SKM-1 (cell line): Measurements from ENCODE around the gene HTN1.
"Not testable (repeated sequence)": the region's sequence is repeated elsewhere in the genome, so short reads cannot be mapped to it uniquely, and the experiment has no call there.

Source experiments
- DNase-seq: peaks from one replicate; lab custom pipeline; 2025; ENCODE audit not compliant: unreplicated experiment; lab: John Stamatoyannopoulos, UW

The HTN1 gene

DNA sequence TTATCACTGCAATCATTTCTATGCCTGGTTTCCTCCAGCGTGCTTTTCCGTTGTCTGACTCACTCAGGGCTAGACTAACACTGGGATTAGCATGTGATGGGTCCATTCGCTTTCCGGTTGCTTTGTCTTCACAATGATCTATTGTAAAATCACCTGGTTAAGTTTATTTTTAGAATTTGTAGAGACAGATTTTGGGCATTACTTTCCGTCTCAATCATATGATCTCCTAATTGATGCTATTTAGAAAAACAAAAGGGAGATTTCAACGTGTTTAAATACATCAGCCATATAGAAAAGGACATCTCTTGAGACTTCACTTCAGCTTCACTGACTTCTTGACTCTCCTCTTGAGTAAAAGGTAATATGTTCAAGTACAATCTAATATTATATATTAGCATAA lies at the start of gene HTN1:
Gene HTN1 (plus strand): TSS at position 301 of the 400 bp plus-strand sequence. CDS start 2,639 bp downstream, outside the sequence.
- DNase-seq, result not testable (repeated sequence)

DNA sequence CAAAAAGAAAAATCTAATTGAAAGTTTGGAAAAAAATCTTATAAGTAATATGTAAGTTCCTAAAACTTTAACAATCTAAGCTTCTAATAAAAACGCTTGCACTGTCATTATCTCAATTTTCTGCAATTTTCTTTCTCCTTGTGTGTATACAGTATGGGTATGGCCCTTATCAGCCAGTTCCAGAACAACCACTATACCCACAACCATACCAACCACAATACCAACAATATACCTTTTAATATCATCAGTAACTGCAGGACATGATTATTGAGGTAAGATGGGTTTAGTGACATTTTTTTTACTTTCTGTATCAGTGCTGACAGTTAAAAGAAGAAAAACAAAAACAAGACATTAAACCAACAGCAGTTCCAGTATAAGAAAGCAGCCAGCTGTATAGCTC lies 49.5 kb upstream of the HTN1 start:
- DNase-seq, result no peak

DNA sequence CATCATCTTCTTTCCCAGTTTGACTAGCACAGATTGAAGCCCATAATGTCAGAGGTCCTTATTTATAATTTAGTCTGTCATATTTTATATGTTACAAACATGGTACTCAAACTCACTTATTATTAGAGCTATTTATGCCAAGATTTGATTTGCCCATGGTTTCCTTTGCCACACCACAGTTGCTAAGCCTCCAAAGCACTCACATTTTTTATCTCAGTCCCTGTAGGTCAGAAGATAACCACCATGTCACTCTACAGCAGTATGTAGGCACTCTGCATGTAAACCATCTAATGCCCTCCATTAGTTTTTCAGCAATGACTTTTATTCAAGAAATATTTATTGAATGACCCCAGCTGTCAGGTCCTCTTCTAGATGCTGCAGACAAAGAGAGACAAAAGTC lies 47.7 kb upstream of the HTN1 start:
- no peak for DNase-seq

DNA sequence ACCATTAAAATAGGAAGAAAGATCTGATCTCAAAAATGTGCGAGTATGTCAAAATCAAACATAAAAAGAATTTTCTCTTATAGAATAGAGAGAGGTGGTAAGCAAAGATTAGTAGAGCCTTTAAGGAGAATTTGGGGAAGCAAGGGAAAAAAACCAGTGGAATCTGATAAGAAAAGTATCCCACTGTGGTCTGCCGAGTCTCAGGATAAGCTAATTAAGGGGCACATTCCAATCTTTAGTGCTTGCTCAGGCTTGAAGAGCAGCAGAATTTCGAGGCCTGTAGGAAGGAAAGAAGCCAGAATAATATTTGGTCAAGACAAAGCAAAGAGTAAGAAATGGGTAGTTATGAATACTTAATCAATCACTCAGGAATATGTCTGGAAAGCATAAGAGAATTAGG lies 41.5 kb upstream of the HTN1 start:
- no peak for DNase-seq

DNA sequence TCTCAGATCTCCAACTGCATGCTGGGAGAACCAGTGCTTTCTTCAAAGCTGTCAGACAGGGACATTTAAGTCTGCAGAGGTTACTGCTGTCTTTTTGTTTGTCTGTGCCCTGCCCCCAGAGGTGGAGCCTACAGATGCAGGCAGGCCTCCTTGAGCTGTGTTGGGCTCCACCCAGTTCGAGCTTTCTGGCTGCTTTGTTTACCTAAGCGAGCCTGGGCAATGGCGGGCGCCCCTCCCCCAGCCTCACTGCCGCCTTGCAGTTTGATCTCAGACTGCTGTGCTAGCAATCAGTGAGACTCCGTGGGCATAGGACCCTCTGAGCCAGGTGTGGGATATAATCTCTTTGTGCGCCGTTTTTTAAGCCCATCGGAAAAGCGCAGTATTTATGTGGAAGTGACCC lies 31.2 kb upstream of the HTN1 start:
- not testable (repeated sequence) for DNase-seq

DNA sequence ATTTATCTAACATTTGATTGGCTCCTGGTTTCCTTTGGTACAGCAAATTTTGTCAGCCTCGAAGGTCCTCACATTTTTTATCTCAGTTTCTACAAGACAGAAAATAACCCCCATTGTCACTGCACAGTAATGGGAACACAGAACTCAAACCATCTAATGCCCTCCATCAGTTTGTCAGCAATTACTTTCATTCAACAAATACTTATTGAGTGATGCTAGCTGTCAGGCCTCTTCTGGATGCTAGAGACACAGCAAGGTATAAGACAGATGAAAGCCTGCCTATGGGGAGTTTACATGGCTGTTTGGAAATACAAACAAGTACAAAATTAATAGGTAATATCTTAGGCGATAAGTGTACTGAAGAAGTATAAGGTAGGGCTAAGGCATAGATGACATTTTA lies 27.0 kb upstream of the HTN1 start:
- no peak for DNase-seq

DNA sequence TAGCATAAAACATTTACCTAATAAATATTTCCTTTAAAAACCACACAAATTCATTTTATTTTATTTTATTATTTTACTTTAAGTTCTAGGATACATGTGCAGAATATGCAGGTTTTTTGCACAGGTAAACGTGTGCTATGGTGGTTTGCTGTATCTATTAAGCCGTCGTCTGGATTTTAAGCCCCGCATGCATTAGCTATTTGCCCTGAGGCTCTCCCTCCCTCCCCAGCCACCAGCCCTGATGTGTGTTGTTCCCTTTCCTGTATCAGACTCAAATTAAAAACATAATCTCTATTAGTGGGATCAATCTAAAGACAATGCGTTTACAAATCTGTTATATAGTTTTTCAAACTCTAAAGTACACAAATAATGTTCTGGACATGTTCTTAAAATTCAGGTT lies 23.2 kb upstream of the HTN1 start:
- DNase-seq, result no peak

DNA sequence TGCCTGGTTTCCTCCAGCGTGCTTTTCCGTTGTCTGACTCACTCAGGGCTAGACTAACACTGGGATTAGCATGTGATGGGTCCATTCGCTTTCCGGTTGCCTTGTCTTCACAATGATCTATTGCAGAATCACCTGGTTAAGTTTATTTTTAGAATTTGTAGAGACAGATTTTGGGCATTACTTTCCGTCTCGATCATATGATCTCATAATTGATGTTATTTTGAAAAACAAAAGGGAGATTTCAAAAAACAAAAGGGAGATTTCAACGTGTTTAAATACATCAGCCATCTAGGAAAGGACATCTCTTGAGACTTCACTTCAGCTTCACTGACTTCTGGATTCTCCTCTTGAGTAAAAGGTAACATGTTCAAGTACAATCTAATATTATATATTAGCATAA lies 22.1 kb upstream of the HTN1 start, which contains the start of gene HTN3:
Gene HTN3 (plus strand): TSS at position 301 of the 400 bp plus-strand sequence. CDS start 2,282 bp downstream, outside the sequence.
- DNase-seq, result not testable (repeated sequence)

DNA sequence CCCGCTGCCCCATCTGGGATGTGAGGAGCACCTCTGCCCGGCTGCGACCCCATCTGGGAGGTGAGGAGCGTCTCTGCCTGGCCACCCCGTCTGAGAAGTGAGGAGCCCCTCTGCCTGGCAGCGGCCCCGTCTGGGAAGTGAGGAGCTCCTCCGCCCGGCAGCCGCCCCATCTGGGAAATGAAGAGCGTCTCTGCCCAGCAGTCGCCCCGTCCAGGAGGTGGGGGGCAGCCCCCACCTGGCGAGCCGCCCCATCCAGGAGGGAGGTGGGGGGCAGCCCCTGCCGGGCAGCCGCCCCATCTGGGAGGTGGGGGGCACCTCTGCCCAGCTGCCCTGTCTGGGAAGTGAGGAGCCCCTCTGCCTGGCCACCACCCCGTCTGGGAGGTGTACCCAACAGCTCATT lies 12.7 kb upstream of the HTN1 start:
- DNase-seq, result not testable (repeated sequence)

DNA sequence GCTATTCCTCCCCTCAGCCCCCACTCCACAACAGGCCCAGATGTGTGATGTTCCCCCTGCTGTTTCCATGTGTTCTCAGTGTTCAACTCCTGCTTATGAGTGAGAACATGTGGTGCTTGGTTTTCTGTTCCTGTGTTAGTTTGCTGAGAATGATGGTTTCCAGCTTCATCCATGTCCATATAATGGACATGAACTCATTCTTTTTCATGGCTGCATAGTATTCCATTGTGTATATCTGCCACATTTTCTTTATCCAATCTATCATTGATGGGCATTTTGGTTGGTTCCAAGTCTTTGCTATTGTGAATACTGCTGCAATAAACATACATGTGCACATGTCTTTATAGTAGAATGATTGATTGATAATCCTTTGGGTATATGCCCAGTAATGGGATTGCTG lies 10.3 kb upstream of the HTN1 start:
- not testable (repeated sequence) for DNase-seq

DNA sequence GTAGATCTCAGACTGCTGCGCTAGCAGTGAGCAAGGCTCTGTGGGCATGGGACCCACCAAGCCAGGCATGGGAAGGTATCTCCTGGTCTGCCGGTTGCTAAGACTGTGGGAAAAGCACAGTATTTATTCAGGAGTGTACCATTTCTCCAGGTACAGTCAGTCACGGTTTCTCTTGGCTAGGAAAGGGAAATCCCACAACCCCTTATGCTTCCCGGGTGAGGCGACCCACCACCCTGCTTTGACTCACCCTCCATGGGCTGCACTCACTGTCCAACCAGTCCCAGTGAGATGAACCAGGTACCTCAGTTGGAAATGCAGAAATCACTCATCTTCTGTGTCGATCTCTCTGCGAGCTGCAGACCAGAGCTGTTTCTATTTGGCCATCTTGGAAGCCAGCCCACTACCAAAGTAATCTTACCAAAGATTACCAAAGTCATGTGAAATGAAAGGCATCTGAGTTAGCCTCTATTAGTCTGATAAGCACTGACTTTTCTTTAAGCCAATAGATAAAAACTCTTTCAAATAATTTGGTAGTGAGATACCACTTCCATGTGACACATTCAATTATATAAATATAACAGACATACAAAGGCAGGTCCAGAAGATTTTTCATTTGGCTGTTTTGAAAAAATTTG lies 8.5 kb upstream of the HTN1 start:
- DNase-seq, result no peak

DNA sequence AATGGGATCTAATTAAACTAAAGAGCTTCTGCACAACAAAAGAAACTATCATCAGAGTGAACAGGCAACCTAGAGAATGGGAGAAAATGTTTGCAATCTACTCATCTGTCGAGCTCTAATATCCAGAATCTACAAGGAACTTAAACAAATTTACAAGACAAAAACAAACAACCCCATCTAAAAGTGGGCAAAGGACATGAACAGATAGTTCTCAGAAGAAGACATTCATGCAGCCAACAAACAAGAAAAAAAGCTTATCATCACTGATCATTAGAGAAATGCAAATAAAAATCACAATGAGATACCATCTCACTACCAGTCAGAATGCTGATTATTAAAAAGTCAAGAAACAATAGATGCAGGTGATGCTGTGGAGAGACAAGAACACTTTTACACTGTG lies 6.3 kb downstream of the HTN1 start:
- DNase-seq, result not testable (repeated sequence)

DNA sequence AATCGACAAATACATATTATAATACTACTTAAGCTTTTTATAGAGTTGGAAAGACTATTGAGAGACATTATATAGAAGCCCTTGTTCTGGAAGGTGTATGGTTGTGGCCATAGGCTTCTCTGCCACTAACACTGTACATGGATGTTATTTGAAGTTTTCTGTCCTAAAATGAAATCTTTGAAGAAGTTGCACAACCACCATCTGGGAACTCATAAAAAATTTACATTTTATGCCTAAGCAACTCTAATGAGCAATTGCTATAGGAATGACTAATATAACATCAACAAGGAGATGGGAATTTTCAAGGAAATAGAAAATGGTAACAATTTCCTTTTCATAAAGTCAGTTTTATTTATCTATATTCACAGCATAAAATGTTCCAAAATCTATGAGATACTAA lies 7.4 kb downstream of the HTN1 start:
- no peak for DNase-seq

DNA sequence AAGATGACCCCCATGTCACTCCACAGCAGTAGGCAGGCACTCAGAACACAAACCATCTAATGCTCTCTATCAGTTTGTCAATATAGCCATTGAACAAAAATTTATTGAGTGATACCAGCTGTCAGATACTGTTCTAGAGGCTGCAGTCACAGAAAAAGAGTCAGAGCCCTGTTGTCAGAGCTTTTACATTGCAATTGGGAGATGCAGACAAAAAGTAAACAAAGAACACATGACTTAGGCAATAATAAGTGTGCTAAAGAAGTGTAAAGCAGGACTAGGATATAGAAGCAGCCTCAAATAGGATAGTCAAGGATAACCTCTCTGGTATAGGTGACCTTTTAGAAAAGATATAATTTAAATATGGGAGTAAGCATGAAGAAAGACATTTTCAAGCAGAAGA lies 8.9 kb downstream of the HTN1 start:
- DNase-seq, result no peak

DNA sequence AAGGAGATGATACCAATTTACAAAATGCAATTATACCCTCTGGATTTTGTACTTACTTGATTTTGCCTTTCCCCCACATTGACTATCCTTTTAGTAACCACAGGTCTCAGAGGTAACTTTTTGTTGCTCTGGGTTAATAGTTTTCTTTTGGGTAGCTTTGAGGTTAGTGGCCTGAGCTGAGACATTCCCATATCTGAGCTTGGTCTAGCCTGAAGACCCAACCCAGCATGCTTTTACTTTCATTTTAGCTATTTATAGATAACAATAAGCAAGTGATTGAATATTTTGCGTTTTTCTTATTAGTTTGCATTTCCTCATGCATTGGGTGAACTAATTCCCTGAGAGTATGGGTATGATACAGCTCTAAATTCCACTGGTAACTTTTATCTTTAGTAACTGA lies 11.8 kb downstream of the HTN1 start:
- DNase-seq, result no peak

DNA sequence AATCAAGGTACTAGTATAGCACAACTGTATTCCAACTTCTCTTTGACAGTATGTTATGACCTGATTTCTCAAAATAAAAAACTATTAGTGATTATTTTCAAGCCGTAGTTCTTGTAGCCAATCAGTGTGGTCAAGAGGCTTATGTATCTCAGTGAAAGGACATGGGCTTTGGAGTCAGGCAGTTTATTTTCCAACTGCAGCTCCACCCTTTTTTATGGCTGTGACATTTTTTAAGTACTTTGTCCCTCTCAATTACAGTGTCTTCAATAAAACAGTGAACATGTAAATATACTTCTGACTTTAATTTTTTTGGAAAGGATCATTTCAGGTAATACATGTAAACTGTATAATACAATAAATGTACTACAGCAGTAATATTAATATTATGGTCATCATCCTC lies 30.0 kb downstream of the HTN1 start:
- no peak for DNase-seq

DNA sequence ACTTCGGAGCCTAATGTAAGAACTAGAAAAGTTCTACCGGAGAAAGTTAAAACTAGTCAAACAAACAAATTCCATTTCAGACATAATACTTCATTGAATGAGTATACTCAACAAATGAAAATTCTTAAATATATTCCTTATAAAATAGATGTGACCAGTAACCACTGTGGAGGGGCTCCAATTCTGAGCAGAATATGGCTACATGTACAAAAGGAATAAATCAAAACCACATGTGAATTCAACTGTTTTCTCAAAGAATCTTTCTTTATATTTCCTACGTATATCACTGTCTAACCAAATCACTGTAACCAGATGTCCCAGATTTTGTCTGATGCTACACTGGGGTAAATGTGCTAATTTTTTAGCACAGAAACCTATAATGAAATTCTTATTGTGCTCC lies 49.0 kb downstream of the HTN1 start:
- no peak for DNase-seq
